Cardiac muscle cell (in vitro differentiated cells and primary cell): Measurements from ENCODE around the gene ANKH. TPM values are rescaled to one million over a fixed set of nuclear protein-coding genes. Genes with fewer than 3 reads are reported as not detected.

Experiments
- DNase-seq, 2 donors: peaks; one replicate each; pipeline versions ENCODE4 v3.0.0 to v3.0.0-alpha.2; 2010 to 2017; ENCODE audit warnings: low read depth in 1 of 2, low spot score in 1 of 2
- H3K27ac ChIP-seq: fragments of 200-600 bp; sonication (generic); 2 replicates; pipeline ENCODE4 v1.5.1; 2016
- H3K27me3 ChIP-seq: fragments of 200-600 bp; sonication (generic); 2 replicates; pipeline ENCODE4 v1.6.0; 2016; ENCODE audit warnings: control low read depth
- H3K36me3 ChIP-seq: fragments of 200-600 bp; sonication (generic); 2 replicates; pipeline ENCODE4 v1.5.1; 2016; ENCODE audit warnings: control low read depth
- H3K4me1 ChIP-seq: fragments of 200-600 bp; sonication (generic); 2 replicates; pipeline ENCODE4 v1.8.1; 2017; ENCODE audit warnings: low read depth, mild to moderate bottlenecking, mixed run types
- H3K4me3 ChIP-seq: fragments of 200-600 bp; sonication (generic); 2 replicates; pipeline ENCODE4 v1.5.1; 2016; ENCODE audit warnings: mild to moderate bottlenecking
- H3K9me3 ChIP-seq: fragments of 200-600 bp; sonication (generic); 2 replicates; pipeline ENCODE4 v1.5.1; 2017; ENCODE audit warnings: low read depth, mild to moderate bottlenecking, control low read depth
- CTCF ChIP-seq: IDR thresholded peaks from 2 replicates; pipeline ENCODE4 v1.5.1; 2012; ENCODE audit warnings: low read depth, mild to moderate bottlenecking, low read length
- polyA plus RNA-seq: library from polyadenylated mRNA; unstranded; fragments of >200 nt; fragmentation: Nextera tagmentation; extraction: Ambion mirVana; gene quantifications from 2 replicates; pipeline ENCODE4 v1.2.1, GENCODE V29; 2016
- total RNA-seq: library from RNA; depleted of rRNA; stranded (reverse); fragments of >200 nt; gene quantifications from 2 replicates; pipeline ENCODE4 v1.2.3, GENCODE V29; 2016

ANKH gene
- total and polyA plus RNA-seq, 2 experiments from 2014 or later: 26.6 to 48.1 TPM

GRCh38 chr5:14778792-14779070, 92.8 kb downstream of the ANKH start:
- peak in 1 of 2 donors; percentile 12 for DNase-seq
- H3K36me3 ChIP-seq: no peaks in the 10 kb centered on the region
- H3K4me3 ChIP-seq: no peak overlapping the region
- TF ChIP-seq CTCF: no peak
- H3K27ac ChIP-seq: no peak overlapping the region
- no peaks in the 10 kb centered on the region for H3K9me3 ChIP-seq
- H3K27me3 ChIP-seq: no peaks in the 10 kb centered on the region
- H3K4me1 ChIP-seq: peaks cover 14% of the 10 kb centered on the region

GRCh38 chr5:14777932-14778791, 93.4 kb downstream of the ANKH start:
- Histone ChIP-seq H3K4me1 (peaks cover 19% of the 10 kb centered on the region), H3K27me3 (no peaks in the 10 kb centered on the region), H3K36me3 (no peaks in the 10 kb centered on the region), H3K27ac (no peak overlapping the region), H3K9me3 (no peaks in the 10 kb centered on the region), H3K4me3 (no peak overlapping the region)
- peak in 1 of 2 donors; percentile 32 for DNase-seq
- no peak for TF ChIP-seq CTCF

- no peaks in the 10 kb centered on the region for H3K36me3 ChIP-seq
- H3K9me3 ChIP-seq: no peaks in the 10 kb centered on the region
- no peak overlapping the region for H3K4me3 ChIP-seq
- no peak for TF ChIP-seq CTCF
- H3K27ac ChIP-seq: no peak overlapping the region
- no peaks in the 10 kb centered on the region for H3K27me3 ChIP-seq
- peaks cover 19% of the 10 kb centered on the region for H3K4me1 ChIP-seq
- DNase-seq: no peak
Measured at GRCh38 chr5:14777187-14777586, 94.4 kb downstream of the ANKH start.

GRCh38 chr5:14776602-14777001, 95.0 kb downstream of the ANKH start:
- no peak overlapping the region for H3K4me3 ChIP-seq
- H3K27me3 ChIP-seq: no peaks in the 10 kb centered on the region
- H3K27ac ChIP-seq: no peak overlapping the region
- no peak for TF ChIP-seq CTCF
- DNase-seq: no peak
- no peaks in the 10 kb centered on the region for H3K36me3 ChIP-seq
- peaks cover 19% of the 10 kb centered on the region for H3K4me1 ChIP-seq
- H3K9me3 ChIP-seq: no peaks in the 10 kb centered on the region

GRCh38 chr5:14775857-14776256, 95.7 kb downstream of the ANKH start:
- peak in 1 of 2 donors; percentile 14 for DNase-seq
- Histone ChIP-seq H3K36me3 (no peaks in the 10 kb centered on the region), H3K4me3 (no peak overlapping the region), H3K9me3 (no peaks in the 10 kb centered on the region), H3K27ac (no peak overlapping the region), H3K4me1 (peaks cover 19% of the 10 kb centered on the region), H3K27me3 (no peaks in the 10 kb centered on the region)
- no peak for TF ChIP-seq CTCF
